HT-29 (cell line): Measurements from ENCODE around the gene AMBRA1. TPM values are rescaled to one million over a fixed set of nuclear protein-coding genes. Genes with fewer than 3 reads are reported as not detected.

ENCODE experiments used
- DNase-seq: peaks from one replicate; pipeline ENCODE4 v3.0.0-alpha.2; 2015; ENCODE audit warnings: low spot score
- total RNA-seq: library from RNA; depleted of rRNA; stranded (reverse); fragments of >200 nt; shearing (Covaris generic); gene quantifications from 2 replicates; pipeline ENCODE4 v1.2.3, GENCODE V29; 2014

AMBRA1 gene
- total RNA-seq, 1 experiment from 2014 or later = 34.0 TPM

- no peak for DNase-seq
Measured at GRCh38 chr11:46370253-46370652, 223.6 kb downstream of the AMBRA1 start.

GRCh38 chr11:46369458-46370152 is 224.2 kb downstream of the AMBRA1 start:
- DNase-seq = peak; percentile 90

DNA sequence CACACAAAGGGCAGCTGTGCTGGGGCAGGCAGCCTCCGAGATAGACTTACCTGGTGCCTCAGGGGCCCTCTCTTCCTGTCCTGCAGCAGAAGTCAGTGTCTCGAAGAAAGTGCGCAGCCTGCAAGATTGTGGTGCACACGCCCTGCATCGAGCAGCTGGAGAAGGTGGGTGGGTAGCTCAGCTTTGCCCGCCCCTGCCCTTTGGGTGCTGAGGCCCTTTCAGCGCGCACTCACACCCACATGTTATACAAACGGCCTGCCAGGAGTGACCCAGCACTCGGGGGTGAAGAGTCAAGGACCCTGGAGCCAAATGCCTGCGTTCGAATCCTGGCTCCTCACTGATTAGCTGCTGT is 225.9 kb downstream of the AMBRA1 start:
- DNase-seq = no peak

- DNase-seq = peak; percentile 67
Measured at GRCh38 chr11:46367244-46367915, 226.4 kb downstream of the AMBRA1 start.

DNA sequence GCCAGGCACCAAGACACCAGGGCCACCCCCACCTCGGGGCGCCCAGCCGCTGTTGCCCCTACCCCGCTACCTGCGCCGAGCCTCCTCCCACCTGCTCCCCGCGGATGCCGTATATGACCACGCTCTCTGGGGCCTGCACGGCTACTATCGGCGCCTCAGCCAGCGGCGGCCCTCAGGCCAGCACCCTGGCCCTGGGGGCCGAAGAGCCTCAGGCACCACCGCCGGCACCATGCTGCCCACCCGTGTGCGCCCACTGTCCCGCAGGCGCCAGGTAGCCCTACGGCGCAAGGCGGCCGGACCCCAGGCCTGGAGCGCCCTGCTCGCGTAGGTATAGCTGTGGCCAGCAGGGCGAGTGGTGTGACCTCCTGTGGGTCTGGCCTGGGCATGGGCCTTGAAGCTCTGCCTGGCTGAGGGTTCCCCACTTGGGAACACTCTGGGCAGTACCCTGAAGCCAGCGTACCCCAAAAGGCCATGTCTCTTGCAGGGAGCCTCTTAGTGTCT is 227.1 kb downstream of the AMBRA1 start:
- no peak for DNase-seq

GRCh38 chr11:46366260-46366659 is 227.6 kb downstream of the AMBRA1 start:
- DNase-seq = no peak

DNA sequence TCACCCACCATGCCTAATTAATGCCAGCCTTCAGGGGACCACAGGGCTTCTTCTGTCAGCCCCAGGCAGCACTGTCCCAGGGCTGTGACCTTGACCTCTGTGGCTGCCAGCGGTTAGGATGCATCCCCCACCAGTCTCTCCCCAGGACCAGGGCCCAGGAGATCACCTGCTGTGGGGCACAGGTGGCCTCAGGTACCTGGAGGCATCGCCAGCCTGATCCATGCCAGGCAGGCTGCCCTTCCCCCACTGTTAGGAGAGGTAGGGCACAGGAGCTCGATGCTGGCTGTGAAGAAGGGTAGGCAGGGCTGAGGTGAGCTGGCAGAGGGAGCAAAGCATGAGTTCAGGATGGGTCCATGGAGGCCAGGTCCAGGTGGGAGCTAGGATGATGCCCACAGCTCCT is 229.0 kb downstream of the AMBRA1 start:
- DNase-seq = no peak

- no peak for DNase-seq
Measured at GRCh38 chr11:46364056-46364455, 229.8 kb downstream of the AMBRA1 start.

GRCh38 chr11:46363455-46364005 is 230.3 kb downstream of the AMBRA1 start:
- peak; percentile 92 for DNase-seq

- DNase-seq = peak; percentile 92
Measured at GRCh38 chr11:46363031-46363407, 230.8 kb downstream of the AMBRA1 start.

DNA sequence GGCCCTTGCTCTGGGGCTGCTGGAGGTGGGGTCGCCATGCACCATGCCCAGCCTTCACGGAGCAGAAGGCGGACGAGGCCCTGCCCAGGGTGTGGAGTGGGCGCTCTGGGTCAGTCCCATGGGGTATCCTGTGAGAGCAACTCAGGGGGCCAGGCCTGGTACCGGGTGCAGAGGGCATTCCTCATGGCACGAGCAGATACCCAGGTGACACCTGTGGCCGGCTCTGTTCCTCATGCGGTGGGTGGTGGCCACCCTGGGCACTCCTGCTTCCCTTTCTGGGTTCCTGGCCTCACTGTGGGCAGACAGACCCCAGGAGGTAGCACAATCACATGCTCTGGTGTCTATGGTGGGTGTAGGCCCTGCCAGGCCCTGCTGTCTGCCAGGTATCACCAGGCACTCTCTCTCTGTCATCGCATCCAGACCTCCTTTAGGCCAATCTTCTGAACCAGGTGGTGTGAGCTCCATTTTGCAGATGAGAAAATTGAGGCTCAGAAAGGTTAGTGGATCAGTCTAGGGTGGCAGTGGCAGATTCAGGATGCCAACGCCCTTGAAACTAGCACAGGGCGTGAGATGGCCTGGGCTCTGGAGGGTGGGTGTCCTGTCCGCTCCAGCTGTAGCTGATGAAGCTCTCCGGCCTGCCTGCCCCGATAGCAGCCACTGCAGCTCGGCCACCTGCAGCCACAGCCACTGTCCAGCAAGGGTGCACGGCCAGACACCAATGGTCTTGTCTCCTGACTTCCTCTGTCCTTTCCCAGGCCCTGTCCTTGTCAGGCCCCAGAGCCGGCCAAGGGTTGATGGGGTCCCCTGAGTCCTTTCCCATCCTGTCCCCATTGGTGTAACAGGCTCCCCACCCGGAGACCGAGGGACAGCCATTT is 231.4 kb downstream of the AMBRA1 start:
- no peak for DNase-seq

DNA sequence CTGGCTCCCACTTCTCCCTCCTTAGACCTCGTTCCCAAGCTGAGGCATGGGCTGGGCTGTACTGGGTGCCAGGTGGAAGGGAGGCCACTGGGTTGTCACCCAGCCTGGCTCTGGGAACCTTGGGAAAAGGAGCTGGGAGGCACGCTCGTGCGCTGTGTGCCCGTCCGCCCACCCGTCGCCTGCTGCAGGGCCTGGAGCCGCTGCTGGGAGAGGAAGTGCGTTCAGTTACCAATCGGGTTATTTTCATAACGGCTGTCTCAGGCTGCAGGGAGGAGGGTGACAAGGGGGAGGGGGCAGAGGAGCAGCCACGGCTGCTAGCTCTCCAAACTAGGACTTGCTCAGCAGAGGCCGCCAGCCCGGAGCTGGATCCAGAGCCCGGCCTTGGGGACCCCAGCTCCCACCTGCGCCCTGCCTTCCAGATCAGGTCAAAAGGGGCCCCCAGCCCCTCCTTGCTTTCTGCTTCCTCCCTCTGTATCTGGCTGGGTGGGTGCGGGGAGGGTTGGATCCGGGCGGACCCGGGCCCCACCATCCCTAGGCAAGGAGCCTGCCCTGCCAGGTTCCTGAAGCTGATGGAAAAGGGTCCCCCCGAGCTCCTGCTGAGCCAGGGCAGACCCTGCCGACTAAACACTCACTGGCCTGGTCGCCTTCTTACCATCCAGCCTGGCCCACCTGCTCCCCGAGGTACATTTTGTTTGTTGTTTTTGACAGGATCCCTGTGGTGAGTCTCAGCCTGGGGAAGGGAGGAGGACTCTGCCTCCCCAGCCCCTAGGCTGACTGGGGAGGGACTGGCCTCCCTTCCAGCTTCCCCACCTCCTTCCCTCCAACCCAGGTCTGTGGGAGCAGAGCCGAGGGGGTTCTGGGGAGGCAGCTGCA is 232.3 kb downstream of the AMBRA1 start:
- no peak for DNase-seq

DNA sequence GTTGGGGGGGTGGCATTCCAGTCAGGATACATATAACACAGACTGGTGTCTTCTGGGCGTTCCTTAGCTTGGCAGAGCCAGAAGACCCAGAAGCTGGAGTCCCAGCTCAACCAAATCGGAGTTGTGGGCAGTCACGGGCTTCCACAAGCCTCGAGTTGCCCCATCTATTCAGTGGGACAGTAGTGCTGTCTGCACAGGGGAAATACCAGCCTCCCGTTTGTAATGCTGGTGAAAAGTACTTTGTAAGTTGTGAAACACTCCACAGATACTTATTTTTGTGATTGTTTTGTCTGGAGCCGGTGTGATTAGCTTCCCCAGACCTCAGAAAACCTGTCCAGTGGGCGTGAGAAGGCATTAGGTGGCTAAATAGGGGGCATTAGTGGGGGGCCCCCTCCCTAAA is 232.9 kb downstream of the AMBRA1 start:
- no peak for DNase-seq

GRCh38 chr11:46359953-46360352 is 233.9 kb downstream of the AMBRA1 start:
- no peak for DNase-seq

DNA sequence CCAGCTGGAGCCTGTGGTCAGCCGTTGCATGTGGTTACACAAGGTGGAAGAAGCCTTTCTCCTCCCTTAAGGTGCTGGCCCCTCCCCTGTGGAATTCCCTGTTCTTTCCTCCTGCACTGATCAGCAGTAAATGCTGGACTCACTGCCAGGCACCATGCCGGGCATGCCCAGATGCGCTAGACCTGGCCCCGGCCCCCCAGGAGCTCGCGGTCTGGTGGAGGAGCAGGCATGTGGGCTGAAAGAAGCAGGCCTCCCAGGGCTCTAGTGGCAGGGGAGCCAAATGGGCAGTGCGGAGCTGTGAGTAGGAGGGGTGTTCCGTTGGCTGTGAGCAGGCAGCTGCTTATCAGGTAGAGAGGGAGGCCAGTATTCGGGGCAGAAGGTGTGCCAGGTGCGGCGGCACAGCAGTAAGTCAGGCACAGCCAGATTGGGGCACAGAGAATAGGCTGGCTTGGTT is 236.3 kb downstream of the AMBRA1 start:
- DNase-seq = no peak

DNA sequence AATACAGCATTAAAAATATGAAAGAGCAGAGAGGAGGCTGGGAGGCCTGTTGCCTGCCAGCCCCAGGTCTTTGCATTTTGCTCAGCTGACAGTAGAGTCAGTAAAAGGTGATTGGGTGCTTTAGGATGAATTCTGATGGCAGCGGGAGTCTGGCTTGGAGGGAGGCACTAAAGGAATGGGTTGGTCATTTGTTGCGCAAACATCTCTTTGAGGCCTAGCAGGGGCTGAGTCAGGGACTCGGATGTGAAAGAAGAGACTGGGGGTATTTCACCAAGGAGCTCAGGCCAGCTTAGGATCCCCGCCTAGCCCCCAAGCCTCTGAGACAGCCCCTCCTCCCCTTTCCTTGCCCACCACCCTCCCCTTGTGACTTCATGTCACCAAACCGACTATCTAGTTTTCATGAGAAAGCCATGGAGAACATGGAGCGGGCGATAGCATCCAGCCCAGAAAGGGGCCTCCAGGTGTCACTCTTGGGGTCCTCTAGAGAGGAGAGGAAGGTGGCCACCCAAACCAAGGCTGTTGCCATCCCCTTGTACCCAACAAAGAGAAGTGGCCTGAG is 236.8 kb downstream of the AMBRA1 start:
- DNase-seq = no peak

DNA sequence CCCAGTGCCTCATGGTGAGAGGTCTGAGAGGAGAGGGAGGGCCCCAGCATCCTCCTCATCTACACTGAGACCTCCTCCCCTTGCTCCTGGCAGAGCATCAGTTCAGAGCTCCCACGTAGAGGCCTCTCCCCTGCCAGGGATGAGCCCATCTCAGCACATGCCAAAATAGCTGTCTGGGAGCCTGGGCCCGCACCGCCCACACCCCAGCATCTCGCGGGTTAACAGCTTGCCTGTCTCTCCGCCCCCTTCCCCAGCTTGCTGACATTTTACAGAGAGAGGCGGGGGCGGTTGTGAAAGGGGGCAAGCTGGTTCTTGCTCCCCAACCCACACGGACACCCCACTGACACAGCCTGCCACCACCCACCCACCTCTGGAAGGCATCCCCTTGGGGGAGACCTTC is 240.1 kb downstream of the AMBRA1 start:
- DNase-seq = no peak

DNA sequence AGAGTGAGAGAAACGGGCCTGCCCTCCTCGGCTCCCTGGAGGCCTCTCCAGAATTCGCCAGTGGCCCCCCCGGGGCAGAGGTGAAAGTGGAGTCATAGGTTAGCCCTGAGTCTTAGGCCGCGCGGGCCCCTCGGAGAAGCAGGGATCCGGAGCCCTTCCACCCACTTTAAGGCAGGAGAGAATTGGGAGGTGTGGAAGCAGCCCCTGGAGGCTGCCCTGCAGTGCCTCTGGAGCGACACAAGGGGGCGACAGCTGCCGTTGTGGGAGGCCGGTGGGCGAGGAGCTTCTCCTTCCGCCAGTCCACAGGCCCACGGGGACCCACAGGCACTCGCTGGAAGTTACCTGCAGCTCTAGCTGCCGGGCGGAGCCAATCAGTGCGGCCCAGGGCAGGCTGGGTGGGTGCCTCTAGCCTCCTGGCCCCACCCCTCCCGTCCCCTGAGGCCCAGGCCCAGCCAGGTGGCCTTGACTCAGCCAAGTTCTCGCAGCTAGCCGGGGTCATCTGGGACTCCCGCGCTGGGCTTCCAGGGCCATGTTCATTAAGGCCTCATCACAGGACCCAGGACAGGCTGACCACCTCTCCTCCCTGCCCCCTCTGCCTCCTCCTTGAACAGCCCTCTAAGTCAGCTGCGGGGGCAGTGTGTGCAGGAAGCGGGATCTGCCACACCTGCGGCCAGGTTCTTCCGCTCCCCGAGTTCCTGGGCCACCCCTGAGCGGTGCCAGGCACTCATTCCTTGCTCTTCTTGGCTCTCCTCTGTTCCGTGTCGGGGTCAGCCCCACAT is 241.6 kb downstream of the AMBRA1 start:
- peak; percentile 51 for DNase-seq

DNA sequence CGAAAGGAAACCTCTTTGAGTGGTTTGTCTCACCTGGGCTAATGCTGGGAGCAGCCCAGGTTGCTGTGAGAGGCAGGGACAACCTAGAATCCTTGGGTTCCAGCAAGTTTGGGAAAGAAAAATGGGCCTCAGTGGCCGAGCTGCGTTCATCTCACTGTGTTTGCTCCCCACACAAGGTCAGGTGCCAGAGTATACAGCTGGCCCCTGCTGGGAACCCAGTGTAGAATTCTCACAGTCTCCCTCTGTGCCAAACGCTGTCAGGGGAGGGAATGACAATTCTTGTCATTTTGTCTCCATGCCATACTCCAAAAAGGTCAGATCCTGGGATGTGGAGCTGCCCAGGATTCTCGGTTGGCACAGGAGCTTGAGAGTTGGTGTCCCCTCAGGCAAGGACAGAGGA is 242.2 kb downstream of the AMBRA1 start:
- no peak for DNase-seq

GRCh38 chr11:46351148-46351547 is 242.7 kb downstream of the AMBRA1 start:
- no peak for DNase-seq
